SHP77 (cell line): ENCODE data around the gene RAB36.
A peak's percentile ranks its signal among the peaks of the same experiment; 100 is the strongest.

ENCODE experiments used
- DNase-seq, 2 experiments: peaks; one replicate each; lab custom pipeline; 2025; lab: John Stamatoyannopoulos, UW

RAB36 gene

DNA sequence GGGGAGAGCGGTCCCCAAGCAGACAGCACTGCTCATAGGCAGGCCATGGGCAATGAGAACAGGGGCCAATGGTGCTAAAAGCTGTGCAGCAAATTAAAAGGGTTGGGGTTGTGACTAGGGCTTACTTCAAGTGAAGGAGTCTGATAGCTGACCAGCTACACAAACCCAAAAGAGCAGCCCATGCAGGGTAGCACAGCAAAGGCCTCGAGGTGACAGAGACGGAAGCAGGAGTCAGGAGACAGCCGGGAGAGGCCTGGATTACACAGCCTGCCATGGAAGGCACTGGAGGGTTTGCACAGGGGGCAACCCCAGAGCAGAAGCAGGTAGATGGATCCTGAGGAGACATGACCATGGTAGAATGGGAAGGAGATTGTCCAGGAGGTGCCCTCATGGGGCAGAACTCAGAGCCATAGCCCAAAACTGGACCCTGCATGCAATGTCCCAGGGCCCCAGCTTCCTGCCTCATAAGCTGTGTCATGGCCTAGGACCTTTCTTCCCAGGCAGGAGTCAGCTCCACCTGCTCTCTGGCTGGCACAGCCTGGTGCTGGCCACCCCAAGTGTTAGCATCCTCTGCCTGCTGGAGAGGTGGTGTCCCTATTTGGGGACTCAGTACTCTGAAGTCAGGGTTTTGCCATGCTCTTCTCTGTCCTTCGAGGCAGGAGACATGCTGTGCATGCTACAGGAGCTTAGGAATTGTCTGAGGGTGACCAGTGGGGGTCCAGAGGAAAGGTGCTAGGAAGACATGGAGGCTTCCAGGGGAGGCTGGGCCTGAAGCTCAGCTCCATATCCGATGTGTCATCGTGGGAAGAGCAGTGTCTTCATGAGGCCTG, 36.8 kb upstream of the RAB36 start:
- no peak for DNase-seq

GRCh38 chr22:23109079-23109347, 36.3 kb upstream of the RAB36 start:
- no peak for DNase-seq

DNA sequence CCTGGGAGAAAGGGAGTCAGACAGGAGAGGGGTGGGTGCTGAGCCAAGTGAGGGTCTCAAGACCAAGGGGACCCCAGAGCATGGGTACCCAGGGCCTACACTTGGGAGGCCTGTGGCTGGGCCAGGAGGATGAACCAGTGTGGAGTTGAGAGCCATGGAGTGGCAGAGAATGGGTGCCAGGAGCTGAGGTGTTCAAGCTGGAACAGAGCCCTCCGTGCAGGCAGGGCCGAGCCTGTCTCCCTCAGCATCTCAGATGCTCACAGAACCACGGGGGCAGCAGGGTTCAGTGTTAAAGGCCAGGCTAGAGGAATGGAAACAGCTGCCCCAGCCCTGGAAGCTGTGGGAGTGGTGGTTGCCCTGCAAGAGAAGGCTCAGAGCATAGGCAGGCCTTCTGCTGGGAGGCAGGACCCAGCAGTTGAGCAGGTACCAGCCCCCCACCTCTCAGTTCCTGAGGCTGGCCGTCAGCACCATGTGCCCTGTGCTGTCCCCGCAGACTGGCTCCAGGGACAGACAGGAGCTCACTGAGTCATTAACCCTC, 35.8 kb upstream of the RAB36 start:
- DNase-seq = no peak

GRCh38 chr22:23110190-23110921, 34.9 kb upstream of the RAB36 start:
- peak; percentile 90 to 95 for DNase-seq

DNA sequence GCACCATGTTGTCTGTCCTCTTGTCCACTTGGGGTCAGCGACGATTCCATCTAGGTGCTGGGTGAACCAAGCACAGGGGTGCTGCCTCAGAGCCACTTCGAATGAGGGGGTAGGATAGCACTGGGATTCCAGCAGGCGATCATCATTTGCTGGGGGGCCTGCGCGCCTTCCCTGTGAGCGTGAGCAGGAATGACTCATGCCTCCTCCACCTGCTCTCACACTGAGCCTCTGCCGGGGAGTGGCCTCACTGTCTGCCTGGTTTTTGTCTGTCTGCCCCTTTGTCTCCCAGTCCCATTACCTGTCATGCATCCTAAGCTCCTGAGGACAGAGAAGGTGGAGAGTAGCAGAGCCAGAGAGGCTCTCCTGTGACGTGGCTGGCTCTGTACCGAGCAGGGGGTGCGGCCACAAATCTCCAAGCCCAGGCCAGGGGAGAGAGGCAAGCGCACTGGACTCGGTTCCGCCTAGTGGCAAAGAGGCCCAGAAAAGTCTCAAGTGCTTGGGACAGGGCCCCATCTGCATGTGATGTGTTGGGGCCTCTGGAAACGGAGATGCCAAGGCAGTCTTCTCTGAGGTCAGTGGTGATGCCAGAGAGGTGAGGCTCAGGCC, 34.3 kb upstream of the RAB36 start:
- peak; percentile 76 to 79 for DNase-seq

DNA sequence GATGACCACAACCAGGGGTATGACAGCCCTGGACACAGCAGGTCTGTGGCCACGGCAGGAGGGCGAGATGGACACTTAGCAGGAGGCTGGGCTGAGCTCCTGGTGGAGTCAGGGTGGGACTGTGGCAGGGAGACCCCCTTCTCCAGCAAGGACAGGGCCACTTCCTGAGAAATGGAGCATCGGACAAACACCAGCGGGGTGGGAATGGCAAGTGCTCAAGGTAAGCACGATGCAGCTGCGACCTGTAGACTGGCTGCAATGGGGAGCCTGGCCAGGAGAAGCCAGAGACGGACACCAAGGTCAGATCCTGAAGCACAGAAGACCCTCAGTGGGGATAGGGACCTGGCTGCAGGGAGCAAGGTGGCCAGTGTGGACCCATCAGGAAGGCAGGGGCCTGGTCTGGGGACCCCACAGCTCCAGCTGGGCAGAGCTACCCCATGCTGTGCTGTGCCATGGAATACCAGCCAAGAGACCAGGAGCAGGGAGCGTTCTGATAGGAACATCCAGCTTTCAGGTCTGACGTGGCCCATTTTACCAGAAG, 32.7 kb upstream of the RAB36 start:
- no peak for DNase-seq

DNA sequence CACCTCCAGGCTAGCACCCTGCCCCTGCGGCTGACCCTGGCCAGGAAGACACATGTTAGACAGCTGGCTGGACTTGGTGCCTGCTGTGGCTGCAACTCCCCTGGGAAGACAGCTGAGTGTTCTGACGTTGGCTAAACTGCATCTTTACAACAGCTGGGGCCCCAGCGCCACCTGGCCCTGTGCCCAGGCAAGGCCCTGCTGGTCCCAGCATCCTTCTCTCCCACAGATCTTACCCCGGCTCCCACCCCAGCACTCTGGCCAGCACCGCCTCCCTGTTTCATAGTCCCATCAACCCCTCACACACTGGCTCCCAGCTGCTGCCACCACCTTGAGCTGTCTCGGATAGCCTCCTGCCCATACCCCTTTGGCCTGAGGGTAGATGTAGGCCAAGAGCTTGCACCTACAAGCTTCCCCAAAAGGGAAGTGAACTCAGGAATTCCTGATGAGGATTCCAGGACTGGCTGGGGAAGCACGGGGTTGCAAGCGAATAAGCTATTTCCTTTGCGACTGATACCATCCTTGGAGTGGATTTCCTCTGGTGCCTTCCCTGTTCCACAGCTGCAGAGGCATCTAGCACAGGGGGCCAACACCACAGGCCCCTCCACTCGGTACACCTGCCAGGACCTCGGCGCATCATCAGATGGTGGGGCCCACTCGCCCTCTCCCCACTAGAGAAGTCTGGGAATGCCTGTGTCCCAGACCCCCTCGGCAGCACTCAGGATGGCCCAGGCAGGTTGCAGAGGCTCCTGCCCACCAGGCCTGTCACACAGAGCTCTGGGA, 32.0 kb upstream of the RAB36 start:
- DNase-seq = peak; percentile 74 to 87

DNA sequence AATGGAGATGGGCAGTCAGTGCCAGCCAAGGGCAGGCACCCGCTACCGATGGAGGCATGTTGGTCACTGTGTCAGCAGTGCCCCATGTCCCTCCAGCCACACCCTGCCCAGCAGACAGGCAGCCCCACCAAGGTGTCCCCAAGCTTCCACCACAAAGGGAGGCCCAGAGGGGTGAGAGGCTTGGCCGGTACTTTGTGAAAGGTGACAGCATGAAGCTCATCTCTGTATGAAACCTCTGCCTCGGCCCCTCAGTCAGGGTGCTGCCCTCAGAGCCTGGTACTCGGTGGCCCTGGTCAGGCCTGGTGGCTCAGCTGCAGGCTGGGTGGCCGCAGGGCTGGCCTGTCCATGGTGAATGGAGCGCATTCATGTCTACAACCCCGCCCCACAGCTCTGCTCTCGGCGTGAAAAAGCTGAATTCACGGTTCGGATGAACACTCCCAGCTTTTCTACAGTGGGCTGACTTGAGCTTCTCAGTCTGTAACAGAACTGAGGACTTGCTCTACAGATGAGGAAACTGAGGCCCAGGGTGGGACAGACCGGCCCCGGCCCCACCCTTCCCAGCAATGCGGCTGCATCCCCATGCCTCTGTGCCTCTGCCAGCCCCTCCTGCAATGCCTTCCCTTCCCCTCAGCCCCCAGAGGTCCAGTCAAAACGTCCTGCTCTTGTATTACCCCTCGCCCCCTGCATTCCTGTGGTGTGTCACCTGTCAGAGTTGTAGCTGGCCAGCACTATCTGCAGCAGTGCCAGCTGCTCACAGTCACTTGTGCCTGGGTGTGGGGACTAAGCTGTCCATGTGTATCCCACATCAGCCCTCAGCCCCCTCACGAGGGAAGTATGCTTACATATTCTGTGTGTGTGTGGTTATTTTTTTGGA, 31.2 kb upstream of the RAB36 start:
- DNase-seq = no peak

GRCh38 chr22:23114721-23115020, 30.6 kb upstream of the RAB36 start:
- DNase-seq = no peak

DNA sequence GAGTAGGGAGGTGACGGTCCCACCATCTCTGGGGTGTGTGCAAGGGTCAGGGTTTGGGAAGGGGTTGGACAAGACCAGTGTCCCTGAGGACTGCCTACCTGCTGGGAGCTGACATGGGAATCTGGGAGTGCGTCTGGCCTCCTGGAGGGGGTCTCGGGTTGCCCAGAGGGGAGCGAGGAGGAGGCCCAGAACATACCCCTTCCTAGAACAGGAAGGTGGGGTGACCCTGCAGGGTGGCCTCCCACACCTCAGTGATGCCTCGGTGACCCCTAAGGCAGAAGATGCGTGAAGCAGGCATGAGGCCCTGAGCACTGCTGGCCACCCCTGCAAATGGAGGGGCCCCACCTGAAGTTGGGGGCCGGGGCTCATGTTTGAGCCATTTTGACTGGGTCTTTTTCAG, 29.9 kb upstream of the RAB36 start:
- no peak for DNase-seq

DNA sequence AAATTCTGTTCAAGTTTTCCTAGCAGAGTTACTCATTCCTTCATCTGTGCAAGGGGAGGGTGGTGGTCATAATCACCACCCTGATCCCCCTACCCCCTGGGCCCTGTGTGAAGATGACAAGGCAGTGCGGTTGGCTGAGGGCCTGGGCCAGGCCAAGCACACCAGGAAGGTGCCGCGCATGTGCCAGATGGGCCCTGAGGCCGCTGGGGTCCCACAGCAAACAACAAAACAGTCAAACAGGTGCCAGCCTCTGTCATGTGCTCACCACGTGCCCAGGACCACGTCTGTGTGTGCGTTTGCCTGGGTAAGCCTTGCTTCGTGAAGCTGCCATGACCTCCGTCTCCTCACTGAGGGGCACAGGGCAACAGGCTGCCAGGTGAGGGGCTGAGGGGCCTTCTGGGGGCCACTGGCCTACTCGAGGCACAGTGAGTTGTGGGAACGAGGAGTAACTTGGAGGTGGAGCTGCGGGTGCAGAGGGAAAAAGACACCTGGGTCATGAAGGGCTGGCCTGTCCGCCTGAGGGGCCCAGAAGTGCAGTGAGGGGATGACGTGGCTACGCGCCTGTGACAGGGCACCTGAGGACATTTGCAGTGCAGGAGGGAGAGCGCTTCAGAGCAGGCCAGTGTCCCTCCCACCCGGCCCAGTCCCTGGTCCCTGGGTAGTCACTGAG, 29.3 kb upstream of the RAB36 start:
- DNase-seq = no peak

DNA sequence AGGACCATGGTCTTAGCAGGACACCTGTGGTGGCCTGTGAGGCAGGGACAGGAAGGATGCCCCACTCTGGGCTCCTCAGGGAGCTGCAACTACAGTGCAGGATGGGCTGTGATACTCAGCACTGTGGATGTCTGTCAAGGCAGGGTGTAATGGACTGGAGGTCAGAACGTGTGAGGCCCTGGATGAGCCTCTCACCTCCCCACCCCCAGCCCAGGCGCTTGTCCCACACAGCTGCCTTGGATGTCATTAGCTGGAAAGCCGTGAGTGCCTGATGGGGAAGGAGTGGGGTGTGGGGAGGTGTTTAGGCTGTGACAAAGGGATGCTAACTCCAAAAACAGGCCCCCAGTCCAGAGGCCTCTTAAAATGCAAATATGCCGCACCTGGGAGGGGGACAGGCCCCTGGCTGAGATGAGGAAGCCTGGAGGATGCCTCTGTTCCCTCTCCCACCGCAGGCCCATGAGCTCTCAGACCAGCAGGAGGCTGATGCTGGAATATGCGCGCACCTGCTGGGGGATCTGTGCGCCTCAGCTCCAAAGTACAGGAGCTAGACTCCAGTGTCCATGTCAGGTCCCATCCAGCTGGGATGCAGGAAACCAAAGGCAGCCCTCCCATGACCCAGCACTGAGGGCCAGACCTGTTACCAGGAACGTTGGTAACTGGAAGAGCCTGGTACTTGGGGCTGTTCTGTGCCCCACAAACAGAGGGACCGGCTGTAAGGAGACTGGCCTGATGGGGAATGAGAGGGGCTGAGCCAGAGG, 28.6 kb upstream of the RAB36 start:
- DNase-seq = no peak

- DNase-seq = no peak
Measured at GRCh38 chr22:23117275-23117674, 28.0 kb upstream of the RAB36 start.

DNA sequence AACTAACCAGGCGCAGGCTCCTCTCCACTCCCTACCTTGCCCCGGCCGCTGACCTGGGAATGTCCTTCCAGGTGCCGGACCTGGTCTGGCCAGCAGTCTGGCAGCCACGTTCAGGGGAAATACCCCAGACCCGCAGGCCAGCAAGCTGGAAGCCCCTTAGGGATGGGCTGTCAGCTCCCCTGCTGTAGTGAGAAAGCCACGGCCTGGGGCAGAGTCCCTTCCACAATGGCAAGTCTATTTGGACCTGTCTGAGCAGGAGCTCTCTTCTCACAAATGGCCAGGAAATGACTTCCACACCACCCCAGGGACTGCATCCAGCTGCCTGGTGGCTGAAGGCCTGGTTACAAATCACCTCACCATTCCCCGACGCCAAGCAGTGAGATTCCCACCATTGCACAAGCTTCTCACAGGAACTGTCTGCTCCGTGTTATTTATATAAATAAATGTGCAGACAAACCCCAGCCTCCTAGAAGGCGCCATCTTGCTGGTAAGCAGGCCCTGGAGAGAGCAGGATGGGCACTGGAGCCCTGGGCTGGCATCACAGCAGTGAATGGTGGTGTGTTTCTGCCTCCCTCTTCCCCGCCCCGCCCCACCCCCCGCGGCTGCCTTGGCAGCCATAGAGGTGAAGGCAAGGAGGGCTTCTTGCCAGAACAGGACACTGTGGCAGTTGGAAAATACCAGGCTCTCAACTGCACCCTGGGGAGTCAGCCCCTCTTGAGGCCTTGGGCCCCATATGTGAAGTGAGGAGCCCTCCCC, 27.2 kb upstream of the RAB36 start:
- no peak for DNase-seq

GRCh38 chr22:23118647-23119493, 26.4 kb upstream of the RAB36 start:
- DNase-seq = no peak

DNA sequence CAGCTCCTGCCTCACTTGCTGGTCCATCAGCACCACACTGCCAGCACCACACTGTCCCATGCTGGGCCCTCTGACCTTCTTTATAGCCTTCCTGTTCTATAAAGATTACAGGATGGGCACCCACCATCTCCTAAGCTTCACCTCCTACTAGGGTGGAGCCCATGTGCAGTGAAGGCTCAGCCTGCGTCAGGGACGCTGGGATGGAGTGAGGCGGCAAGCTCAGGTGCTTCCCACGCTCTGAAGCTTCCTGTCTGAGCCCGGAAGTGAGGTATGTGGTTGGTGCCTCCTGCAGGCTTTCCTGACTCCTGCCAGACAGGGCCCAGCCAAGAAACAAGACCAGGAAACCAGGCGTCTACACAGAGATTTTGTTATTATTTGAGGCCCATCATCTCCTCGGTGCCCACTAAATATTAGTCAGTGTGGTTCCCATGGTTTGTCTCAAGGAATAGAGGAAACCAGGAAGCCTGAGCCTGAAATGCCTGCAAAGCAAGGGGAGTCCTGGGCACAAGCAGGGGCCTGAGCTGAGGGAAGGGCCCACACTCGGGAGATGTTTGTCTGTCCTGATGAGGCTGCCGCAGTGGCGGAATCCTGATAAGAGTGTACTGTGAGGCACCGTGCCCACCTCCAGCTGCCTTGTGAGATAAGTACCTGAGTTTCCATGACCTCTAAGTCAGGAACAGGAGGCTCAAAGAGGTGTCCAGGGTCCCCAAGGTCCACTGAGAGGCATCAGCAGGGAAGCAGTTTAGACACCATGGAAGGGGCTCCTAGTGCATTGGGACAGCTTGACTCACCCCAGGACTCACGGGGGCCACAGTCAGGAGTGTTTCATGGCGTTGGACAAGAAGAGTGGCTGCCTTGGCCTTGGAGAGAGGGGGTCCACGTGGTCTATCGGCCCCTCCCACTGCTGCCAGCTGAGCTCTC, 25.5 kb upstream of the RAB36 start:
- no peak for DNase-seq

DNA sequence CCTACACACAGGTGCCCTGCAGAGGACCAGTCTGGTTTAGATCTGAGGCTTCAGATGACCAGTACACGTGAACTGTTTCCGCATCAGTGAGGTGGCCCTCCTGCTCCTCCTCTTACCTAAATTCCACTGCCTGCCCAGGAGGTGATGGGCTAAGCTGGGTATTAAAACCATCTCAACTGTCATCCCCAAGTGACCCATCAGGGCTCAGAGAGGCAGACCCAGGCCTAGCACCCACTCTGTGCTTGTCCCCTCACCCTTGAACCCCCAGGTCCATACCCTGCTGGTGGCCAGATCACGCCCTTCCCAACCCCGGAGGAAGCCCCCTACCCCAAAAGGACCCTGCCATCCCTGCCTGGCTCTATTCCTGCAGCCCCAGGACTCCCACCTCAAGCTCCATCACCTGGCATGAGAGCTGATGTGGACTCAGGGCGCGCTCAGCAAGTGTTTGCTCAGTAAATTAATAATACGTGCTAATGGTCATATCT, 24.8 kb upstream of the RAB36 start:
- DNase-seq = no peak
